Smooth muscle cell (in vitro differentiated cells): ENCODE data around the gene INPP4B. TPM values are rescaled to one million over a fixed set of nuclear protein-coding genes. Genes with fewer than 3 reads are reported as not detected.

ENCODE experiments used
- DNase-seq: peaks from one replicate; lab custom pipeline; 2025; ENCODE audit not compliant: unreplicated experiment; lab: John Stamatoyannopoulos, UW
- H2AFZ ChIP-seq: fragments of 200-600 bp; sonication (generic); 2 replicates; pipeline ENCODE4 v1.6.0; 2016; ENCODE audit warnings: antibody characterized with exemption, low read depth, mild to moderate bottlenecking
- H3F3A ChIP-seq: fragments of 200-600 bp; sonication (generic); 2 replicates; pipeline ENCODE4 v1.6.0; 2017; ENCODE audit warnings: antibody characterized with exemption, low read depth
- H3K27ac ChIP-seq: fragments of 200-600 bp; sonication (generic); 2 replicates; pipeline ENCODE4 v1.5.1; 2016; ENCODE audit warnings: low read depth, mild to moderate bottlenecking
- H3K27me3 ChIP-seq: fragments of 200-600 bp; sonication (generic); 2 replicates; pipeline ENCODE4 v1.6.1; 2016; ENCODE audit warnings: low read depth, mild to moderate bottlenecking
- H3K36me3 ChIP-seq: fragments of 200-600 bp; sonication (generic); 2 replicates; pipeline ENCODE4 v1.5.1; 2016; ENCODE audit warnings: low read depth
- H3K4me1 ChIP-seq: fragments of 200-600 bp; sonication (generic); 2 replicates; pipeline ENCODE4 v1.5.1; 2016; ENCODE audit warnings: low read depth
- H3K4me2 ChIP-seq: fragments of 200-600 bp; sonication (generic); 2 replicates; pipeline ENCODE4 v1.6.0; 2016; ENCODE audit warnings: mild to moderate bottlenecking
- H3K4me3 ChIP-seq: fragments of 200-600 bp; sonication (generic); 2 replicates; pipeline ENCODE4 v1.5.1; 2016; ENCODE audit warnings: mild to moderate bottlenecking
- H3K79me2 ChIP-seq: fragments of 200-600 bp; sonication (generic); 2 replicates; pipeline ENCODE4 v1.6.0; 2016; ENCODE audit warnings: low read depth, mild to moderate bottlenecking
- H3K9ac ChIP-seq: fragments of 200-600 bp; sonication (generic); 2 replicates; pipeline ENCODE4 v1.6.0; 2016; ENCODE audit warnings: low read depth
- H3K9me3 ChIP-seq: fragments of 200-600 bp; sonication (generic); replicated peaks from 2 replicates; pipeline ENCODE4 v1.5.1; 2016; ENCODE audit warnings: low read depth
- H4K20me1 ChIP-seq: fragments of 200-600 bp; sonication (generic); 2 replicates; pipeline ENCODE4 v1.6.0; 2016; ENCODE audit warnings: low read depth
- CTCF ChIP-seq: fragments of 200-600 bp; sonication (generic); IDR thresholded peaks from 2 replicates; pipeline ENCODE4 v1.5.1; 2017; ENCODE audit warnings: borderline replicate concordance, mild to moderate bottlenecking, antibody characterized with exemption; ENCODE audit not compliant: insufficient read depth, poor library complexity, severe bottlenecking
- WGBS: methylation state at CpG from one replicate; pipeline ENCODE4 v1.1.7; 2016; ENCODE audit warnings: low lambda C conversion rate; 5-methylcytosine and 5-hydroxymethylcytosine counted together
- polyA plus RNA-seq: library from polyadenylated mRNA; unstranded; fragments of >200 nt; fragmentation: Nextera tagmentation; extraction: Ambion mirVana; gene quantifications from 2 replicates; pipeline ENCODE4 v1.2.1, GENCODE V29; 2016
- total RNA-seq: library from RNA; depleted of rRNA; stranded (reverse); fragments of >200 nt; gene quantifications from 2 replicates; pipeline ENCODE4 v1.2.3, GENCODE V29; 2014

The INPP4B gene
- total and polyA plus RNA-seq, 2 experiments from 2014 or later = 2.0 to 10.9 TPM

DNA sequence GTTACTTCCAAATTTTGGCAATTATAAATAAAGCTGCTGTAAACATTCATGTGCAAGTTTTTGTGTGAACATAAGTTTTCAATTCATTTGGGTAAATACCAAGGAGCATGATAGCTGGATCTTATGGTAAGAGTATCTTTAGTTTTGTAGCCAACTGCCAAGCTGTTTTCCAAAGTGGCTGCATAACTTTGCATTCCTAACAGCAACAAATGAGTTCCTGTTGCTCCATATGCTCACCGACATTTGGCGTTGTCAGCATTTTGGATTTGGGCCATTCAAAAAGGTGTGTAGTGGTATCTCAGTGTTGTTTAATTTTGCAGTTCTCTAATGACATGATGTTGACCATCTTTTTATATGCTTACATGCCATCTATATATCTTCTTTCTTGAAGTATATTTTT lies 208.5 kb downstream of the INPP4B start:
- Histone ChIP-seq H3K27ac (no peak overlapping the region), H3K4me2 (no peak overlapping the region), H2AFZ (no peak overlapping the region), H3K36me3 (no peaks in the 10 kb centered on the region), H3F3A (no peaks in the 10 kb centered on the region), H3K4me1 (no peaks in the 10 kb centered on the region), H4K20me1 (no peaks in the 10 kb centered on the region), H3K9me3 (no peaks in the 10 kb centered on the region), H3K27me3 (no peaks in the 10 kb centered on the region), H3K9ac (no peak overlapping the region), H3K4me3 (no peak overlapping the region), H3K79me2 (no peaks in the 10 kb centered on the region)
- no peak for TF ChIP-seq CTCF
- no peak for DNase-seq
- WGBS = 92% methylated on average over 2 of the region's 2 CpGs

DNA sequence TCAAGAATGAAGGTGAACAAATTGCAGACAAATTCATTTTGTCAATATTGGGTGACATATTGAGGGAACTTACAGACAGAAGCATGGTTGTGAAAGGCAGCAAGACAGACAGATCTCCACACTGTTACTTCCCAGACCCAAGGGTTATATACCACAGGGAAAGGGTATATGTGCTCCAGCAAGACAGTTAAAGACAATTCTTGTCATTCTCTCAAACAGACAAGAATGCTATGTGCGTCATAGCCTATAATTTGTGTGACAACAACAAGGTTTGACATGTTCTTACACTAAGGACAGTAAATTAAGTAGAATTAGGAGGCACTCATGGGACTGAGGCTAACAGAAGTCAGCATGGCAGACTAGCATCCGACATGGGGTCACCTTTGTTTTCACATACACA lies 214.3 kb downstream of the INPP4B start:
- Histone ChIP-seq H3K27ac (no peak overlapping the region), H3K4me1 (no peaks in the 10 kb centered on the region), H3K4me3 (no peak overlapping the region), H2AFZ (no peak overlapping the region), H3K79me2 (no peaks in the 10 kb centered on the region), H3K4me2 (no peak overlapping the region), H3K27me3 (no peaks in the 10 kb centered on the region), H3K36me3 (no peaks in the 10 kb centered on the region), H3F3A (no peaks in the 10 kb centered on the region), H3K9me3 (no peaks in the 10 kb centered on the region), H3K9ac (no peak overlapping the region), H4K20me1 (no peaks in the 10 kb centered on the region)
- TF ChIP-seq CTCF = no peak
- no peak for DNase-seq
- 67% methylated on average over 2 of the region's 2 CpGs for WGBS

DNA sequence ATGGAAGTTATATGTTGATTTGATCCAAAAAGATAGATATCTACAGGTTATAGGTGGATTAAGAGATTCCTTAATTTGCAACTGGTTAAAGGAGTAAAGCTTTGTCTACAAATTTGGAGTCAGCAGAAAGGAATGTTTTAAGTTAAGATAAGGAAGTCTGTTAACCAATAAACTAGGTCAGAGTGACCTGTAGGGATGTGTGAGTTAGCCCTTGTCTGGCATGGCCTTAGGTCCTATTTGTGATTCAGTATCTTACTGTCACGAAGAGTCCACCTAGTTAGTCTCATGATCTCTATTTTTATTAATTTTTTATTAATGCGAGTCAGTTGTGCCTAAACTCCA lies 230.8 kb downstream of the INPP4B start:
- TF ChIP-seq CTCF = no peak
- no peak for DNase-seq
- Histone ChIP-seq H3K4me3 (no peak overlapping the region), H3F3A (no peaks in the 10 kb centered on the region), H3K9me3 (no peaks in the 10 kb centered on the region), H3K4me1 (no peaks in the 10 kb centered on the region), H4K20me1 (no peaks in the 10 kb centered on the region), H3K27ac (peak overlapping the region; percentile 86), H3K4me2 (no peak overlapping the region), H3K79me2 (no peaks in the 10 kb centered on the region), H3K36me3 (no peaks in the 10 kb centered on the region), H2AFZ (no peak overlapping the region), H3K9ac (peak overlapping the region; percentile 30), H3K27me3 (no peaks in the 10 kb centered on the region)
- 60% methylated on average over 2 of the region's 2 CpGs for WGBS

- Histone ChIP-seq H3K27me3 (no peaks in the 10 kb centered on the region), H3K27ac (peak overlapping the region; percentile 86), H3K9me3 (no peaks in the 10 kb centered on the region), H3K4me2 (no peak overlapping the region), H3K36me3 (no peaks in the 10 kb centered on the region), H3K9ac (peak overlapping the region; percentile 8), H3F3A (no peaks in the 10 kb centered on the region), H3K79me2 (no peaks in the 10 kb centered on the region), H4K20me1 (no peaks in the 10 kb centered on the region), H3K4me1 (no peaks in the 10 kb centered on the region), H3K4me3 (no peak overlapping the region), H2AFZ (no peak overlapping the region)
- no peak for DNase-seq
- 57% methylated on average over 2 of the region's 2 CpGs for WGBS
- TF ChIP-seq CTCF = no peak
Measured at GRCh38 chr4:142614621-142615323, 231.3 kb downstream of the INPP4B start.
